ENCODE measurements around the gene RFC2. TPM values are rescaled to one million over a fixed set of nuclear protein-coding genes. Genes with fewer than 3 reads are reported as not detected.

RFC2 gene
- total RNA-seq, 4 donors from 2014 or later = 7.5 to 18.7 (median 14.9) TPM

GRCh38 chr7:74183142-74183541, 71.1 kb downstream of the RFC2 start:
- H3K27me3 ChIP-seq = no peaks in the 10 kb centered on the region
- H3K36me3 ChIP-seq = peaks cover 1 to 27% (median 5%) of the 10 kb centered on the region in 4 donors
- 51% methylated on average over 3 of the region's 3 CpGs for WGBS
- H3K4me1 ChIP-seq = peaks cover 95 to 100% (median 100%) of the 10 kb centered on the region in 4 donors
- H3K9me3 ChIP-seq = no peaks in the 10 kb centered on the region
- peak overlapping the region in 2 of 4 donors; percentile 30 to 44 for H3K27ac ChIP-seq (replicated peaks in 1 of 4)
- H3K4me3 ChIP-seq = no peak overlapping the region
- no peak for TF ChIP-seq EP300 (IDR thresholded peaks at IDR 0.05)
- no peak for TF ChIP-seq POLR2AphosphoS5 (IDR thresholded peaks at IDR 0.05)
- TF ChIP-seq POLR2A (IDR thresholded peaks at IDR 0.05; ENCODE audit: low read depth) = no peak
- no peak for TF ChIP-seq CTCF (IDR thresholded peaks at IDR 0.05)
- DNase-seq (ENCODE audit: extremely low spot score) = no peak
- intact Hi-C loops (cut with DNase I) = loop anchor here (10.0 kb wide), 1 partner anchor 318 kb away; the partner anchor contains the start of gene TMEM270

- H3K27me3 ChIP-seq = no peaks in the 10 kb centered on the region
- intact Hi-C loops (cut with DNase I) = loop anchor here (10.0 kb wide), 1 partner anchor 318 kb away; the partner anchor contains the start of gene TMEM270
- 75% methylated on average over 6 of the region's 6 CpGs for WGBS
- H3K27ac ChIP-seq (replicated peaks in 1 of 4) = peak overlapping the region in 2 of 4 donors; percentile 30 to 44
- H3K9me3 ChIP-seq = no peaks in the 10 kb centered on the region
- peaks cover 0 to 22% (median 4%) of the 10 kb centered on the region in 4 donors for H3K36me3 ChIP-seq
- TF ChIP-seq EP300 (IDR thresholded peaks at IDR 0.05) = no peak
- TF ChIP-seq CTCF (IDR thresholded peaks at IDR 0.05) = no peak
- TF ChIP-seq POLR2A (IDR thresholded peaks at IDR 0.05; ENCODE audit: low read depth) = no peak
- no peak for TF ChIP-seq POLR2AphosphoS5 (IDR thresholded peaks at IDR 0.05)
- DNase-seq (ENCODE audit: extremely low spot score) = no peak
- H3K4me1 ChIP-seq = peaks cover 95 to 100% (median 100%) of the 10 kb centered on the region in 4 donors
- H3K4me3 ChIP-seq = no peak overlapping the region
Measured at GRCh38 chr7:74182453-74183090, 71.6 kb downstream of the RFC2 start.

GRCh38 chr7:74181821-74182220, 72.4 kb downstream of the RFC2 start:
- peaks cover 95 to 100% (median 100%) of the 10 kb centered on the region in 4 donors for H3K4me1 ChIP-seq
- H3K27me3 ChIP-seq = no peaks in the 10 kb centered on the region
- no peak for DNase-seq (ENCODE audit: extremely low spot score)
- whole genome bisulfite sequencing = 67% methylated on average over 5 of the region's 5 CpGs
- intact Hi-C loops (cut with DNase I) = loop anchor here (10.0 kb wide), 1 partner anchor 317 kb away; the partner anchor contains the start of gene TMEM270
- H3K36me3 ChIP-seq = peaks cover 0 to 22% (median 3%) of the 10 kb centered on the region in 4 donors
- H3K4me3 ChIP-seq = no peak overlapping the region
- H3K27ac ChIP-seq (replicated peaks in 1 of 4) = peak overlapping the region in 2 of 4 donors; percentile 8 to 45
- H3K9me3 ChIP-seq = no peaks in the 10 kb centered on the region
- TF ChIP-seq EP300 (IDR thresholded peaks at IDR 0.05) (no peak), POLR2AphosphoS5 (IDR thresholded peaks at IDR 0.05) (no peak), CTCF (IDR thresholded peaks at IDR 0.05) (no peak), POLR2A (IDR thresholded peaks at IDR 0.05; ENCODE audit: low read depth) (no peak)

Small RNA genes lying within 50 kb of the gene (small RNA-seq; reads per million reads assigned to genes)
- gene MIR590 = 0 to 0.34 (median 0) reads per million in 3 donors

Other genes with a start within 250 kb of the RFC2 start
- 100 to 1,000 TPM; 337 to 646 (median 447) TPM for gene ELN, start 226.2 kb downstream of the RFC2 start, total RNA-seq
- gene LIMK1, start 170.6 kb downstream of the RFC2 start, total RNA-seq = 10 to 100 TPM in 3 of 4 donors, 1 to 10 TPM in 1; 10.0 to 19.3 (median 11.9) TPM
- gene EIF4H, start 80.0 kb downstream of the RFC2 start, total RNA-seq = 100 to 1,000 TPM; 212 to 351 (median 309) TPM
- gene LAT2, start 44.4 kb downstream of the RFC2 start, total RNA-seq = 10 to 100 TPM in 1 of 4 donors, 1 to 10 TPM in 3; 3.1 to 11.8 (median 5.7) TPM
- gene CLIP2, start 35.0 kb upstream of the RFC2 start, total RNA-seq = 10 to 100 TPM; 25.5 to 44.3 (median 37.1) TPM
- 10 to 100 TPM; 20.8 to 24.0 (median 22.0) TPM for gene GTF2IRD1, start 199.5 kb upstream of the RFC2 start, total RNA-seq